HepG2 (cell line): ENCODE measurements around the gene PTMA. TPM values are rescaled to one million over a fixed set of nuclear protein-coding genes. Genes with fewer than 3 reads are reported as not detected.

ENCODE experiments used
- ATRX ChIP-seq: sonication (generic); formaldehyde crosslinking; IDR thresholded peaks from 2 replicates; pipeline ENCODE4 v1.4.0; 2020; ENCODE audit warnings: missing genetic modification reagents, borderline replicate concordance
- DMAP1 ChIP-seq: IDR thresholded peaks from 2 replicates; pipeline ENCODE4 v1.6.1; 2016
- DR1 ChIP-seq: sonication (generic); formaldehyde crosslinking; IDR thresholded peaks from 2 replicates; pipeline ENCODE4 v1.8.0; 2021; ENCODE audit warnings: mild to moderate bottlenecking, missing genetic modification reagents, inconsistent platforms
- GABPA ChIP-seq, 2 experiments: IDR thresholded peaks; 2 replicates each; pipeline ENCODE4 v1.6.1; 2011 to 2016; ENCODE audit warnings: low read depth in 2 of 2, low read length in 1 of 2, missing biosample characterization in 1 of 2, missing genetic modification characterization in 1 of 2
- HMG20A ChIP-seq: IDR thresholded peaks from 2 replicates; pipeline ENCODE4 v1.6.1; 2016; ENCODE audit warnings: borderline replicate concordance
- HOXA3 ChIP-seq: sonication (generic); formaldehyde crosslinking; IDR thresholded peaks from 2 replicates; pipeline ENCODE4 v1.5.0; 2020; ENCODE audit warnings: missing genetic modification reagents
- KDM5A ChIP-seq: fragments of 200-600 bp; sonication (generic); IDR thresholded peaks from 2 replicates; pipeline ENCODE4 v1.7.0; 2018; ENCODE audit warnings: antibody characterized with exemption, mild to moderate bottlenecking, low read length, borderline replicate concordance
- KLF6 ChIP-seq: IDR thresholded peaks from 2 replicates; pipeline ENCODE4 v1.8.0; 2016; ENCODE audit warnings: missing biosample characterization, missing genetic modification reagents
- MBNL3 ChIP-seq: fragments of 250-450 bp; sonication (Bioruptor Pico); conservative IDR thresholded peaks from 2 replicates; pipeline ENCODE4 v1.8.0; 2022; ENCODE audit warnings: mild to moderate bottlenecking, inconsistent platforms
- MIER2 ChIP-seq: IDR thresholded peaks from 2 replicates; pipeline ENCODE4 v1.6.1; 2016; ENCODE audit warnings: missing biosample characterization, missing genetic modification reagents
- MTA3 ChIP-seq: sonication (generic); formaldehyde crosslinking; IDR thresholded peaks from 2 replicates; pipeline ENCODE4 v1.4.0; 2020; ENCODE audit warnings: missing genetic modification reagents
- POGZ ChIP-seq: sonication (generic); formaldehyde crosslinking; IDR thresholded peaks from 2 replicates; pipeline ENCODE4 v1.4.0; 2020; ENCODE audit warnings: mild to moderate bottlenecking, missing genetic modification reagents
- ZBTB7B ChIP-seq: sonication (generic); formaldehyde crosslinking; IDR thresholded peaks from 2 replicates; pipeline ENCODE4 v1.4.0; 2020; ENCODE audit warnings: missing genetic modification reagents
- ZEB1 ChIP-seq: IDR thresholded peaks from 2 replicates; pipeline ENCODE4 v1.6.1; 2012; ENCODE audit warnings: mild to moderate bottlenecking, low read depth, inconsistent platforms; ENCODE audit not compliant: insufficient replicate concordance
- ZNF326 ChIP-seq: sonication (generic); formaldehyde crosslinking; IDR thresholded peaks from 2 replicates; pipeline ENCODE4 v1.4.0; 2020; ENCODE audit warnings: missing genetic modification reagents, borderline replicate concordance
- ZNF746 ChIP-seq: sonication (generic); formaldehyde crosslinking; IDR thresholded peaks from 2 replicates; pipeline ENCODE4 v1.8.0; 2022; ENCODE audit warnings: mild to moderate bottlenecking, missing genetic modification reagents
- polyA plus RNA-seq, 8 experiments: library from polyadenylated mRNA; depleted of rRNA in 3 of 8; stranded (reverse) in 7 of 8; unstranded in 1 of 8; fragments of >200 nt; fragmentation: Illumina TruSeq in 4 of 8; extraction: Trizol in 4 of 8; gene quantifications; 2 replicates each; pipeline versions ENCODE4 v1.2.1 to v1.2.3, GENCODE V29; 2011 to 2016; ENCODE audit warnings: low read depth in 4 of 8, missing spikeins in 1 of 8, mixed read lengths in 1 of 8; ENCODE audit not compliant: insufficient read depth in 1 of 8
- total RNA-seq, 5 experiments: library from RNA; depleted of rRNA; stranded (reverse); fragments of >200 nt; fragmentation: Illumina TruSeq; extraction: Trizol; gene quantifications; 2 replicates each; pipeline ENCODE4 v1.2.3, GENCODE V29; 2016; ENCODE audit warnings: low read depth in 1 of 5
- TF ChIP-seq, protein P1 (sequence below): sonication (generic); formaldehyde crosslinking; IDR thresholded peaks from 2 replicates; pipeline ENCODE4 v1.4.0; 2020; ENCODE audit warnings: low read depth, missing genetic modification reagents
- TF ChIP-seq, protein P2 (sequence below): sonication (generic); formaldehyde crosslinking; IDR thresholded peaks from 2 replicates; pipeline ENCODE4 v1.5.1; 2020; ENCODE audit warnings: mild to moderate bottlenecking, missing genetic modification reagents, borderline replicate concordance
- TF ChIP-seq, protein P3 (sequence below): fragments of 450-650 bp; IDR thresholded peaks from 2 replicates; pipeline ENCODE4 v1.6.1; 2017; ENCODE audit warnings: mild to moderate bottlenecking
- TF ChIP-seq, protein P4 (sequence below): IDR thresholded peaks from 2 replicates; pipeline ENCODE4 v1.6.1; 2018; ENCODE audit warnings: missing genetic modification reagents, mild to moderate bottlenecking, missing compliant biosample characterization

The PTMA gene
- total and polyA plus RNA-seq, 2 of the 13 experiments (the other 11 are each of a cell fraction or from before 2014, with no cell fraction given), result 190 to 1,086 TPM

DNA sequence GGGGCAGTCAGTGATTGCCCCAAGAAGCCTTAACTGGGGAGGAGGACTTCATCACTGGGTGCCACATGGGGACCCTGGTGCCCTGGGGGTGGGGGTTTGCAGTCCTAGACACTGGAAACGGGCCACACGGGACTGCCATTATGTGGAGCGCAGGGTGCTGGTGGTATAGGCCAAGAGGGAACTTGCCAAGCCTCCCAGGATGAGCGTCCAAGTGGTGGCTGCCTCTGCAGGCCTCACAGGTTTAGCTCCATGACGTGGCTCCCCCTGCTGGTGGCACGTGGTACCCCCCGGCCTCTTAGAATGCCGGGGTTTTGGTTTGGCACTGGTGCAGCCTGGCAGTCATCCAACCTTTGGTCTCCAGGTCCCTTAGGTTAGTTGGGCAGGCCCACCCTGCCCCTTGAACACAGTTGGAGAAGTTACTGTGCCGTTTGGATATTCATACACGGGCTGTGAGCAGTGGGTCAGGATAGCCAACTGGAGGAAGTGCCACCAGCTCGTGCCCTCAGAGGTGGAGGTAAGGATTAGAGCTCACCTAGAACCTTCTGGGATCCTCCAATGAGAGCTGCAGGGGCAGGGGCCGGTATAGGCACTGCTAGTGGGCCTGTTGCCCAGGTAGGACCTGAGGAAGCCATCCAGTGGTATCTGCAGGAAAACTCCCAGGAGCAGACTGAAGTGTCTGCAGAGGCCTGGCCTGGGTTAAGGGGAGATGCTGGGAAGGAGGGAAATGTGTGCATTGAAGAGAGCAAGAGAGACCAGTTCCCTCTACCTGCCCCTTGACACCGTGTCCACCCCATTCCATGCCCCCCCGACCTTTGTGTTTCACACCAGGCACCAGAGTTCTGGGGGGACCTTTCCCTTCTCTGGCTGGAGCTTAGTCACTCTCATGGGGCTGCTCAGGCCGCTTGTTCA lies 5.7 kb downstream of the PTMA start (continued):
- TF ChIP-seq MIER2 (CRISPR knock-in tag) (peak; percentile 68; the same call in 1 of the 2 replicates), DR1 (CRISPR knock-in tag) (peak; percentile 47), MBNL3 (no peak), ATRX (CRISPR knock-in tag) (no peak), ZNF326 (CRISPR knock-in tag) (peak; percentile 82), ZNF746 (CRISPR knock-in tag) (no peak), MTA3 (no peak), HOXA3 (CRISPR knock-in tag) (peak; percentile 80; the same call in 1 of the 2 replicates), HMG20A (CRISPR knock-in tag) (peak; percentile 27; the same call in 1 of the 2 replicates), KLF6 (CRISPR knock-in tag) (peak; percentile 61; the same call in 1 of the 2 replicates), KDM5A (no peak), POGZ (CRISPR knock-in tag) (peak; percentile 26; the same call in 1 of the 2 replicates), ZBTB7B (peak; percentile 87), DMAP1 (peak; percentile 63; the same call in 1 of the 2 replicates), GABPA (IDR thresholded peaks at IDR 0.05; ENCODE audit: low read depth, low read length) (no peak), GABPA (CRISPR knock-in tag; IDR thresholded peaks at IDR 0.05; ENCODE audit: low read depth) (0 out of 2 replicates have a peak, but pooled peaks have one; percentile 25), ZEB1 (no peak)
- TF ChIP-seq, protein P1, sequence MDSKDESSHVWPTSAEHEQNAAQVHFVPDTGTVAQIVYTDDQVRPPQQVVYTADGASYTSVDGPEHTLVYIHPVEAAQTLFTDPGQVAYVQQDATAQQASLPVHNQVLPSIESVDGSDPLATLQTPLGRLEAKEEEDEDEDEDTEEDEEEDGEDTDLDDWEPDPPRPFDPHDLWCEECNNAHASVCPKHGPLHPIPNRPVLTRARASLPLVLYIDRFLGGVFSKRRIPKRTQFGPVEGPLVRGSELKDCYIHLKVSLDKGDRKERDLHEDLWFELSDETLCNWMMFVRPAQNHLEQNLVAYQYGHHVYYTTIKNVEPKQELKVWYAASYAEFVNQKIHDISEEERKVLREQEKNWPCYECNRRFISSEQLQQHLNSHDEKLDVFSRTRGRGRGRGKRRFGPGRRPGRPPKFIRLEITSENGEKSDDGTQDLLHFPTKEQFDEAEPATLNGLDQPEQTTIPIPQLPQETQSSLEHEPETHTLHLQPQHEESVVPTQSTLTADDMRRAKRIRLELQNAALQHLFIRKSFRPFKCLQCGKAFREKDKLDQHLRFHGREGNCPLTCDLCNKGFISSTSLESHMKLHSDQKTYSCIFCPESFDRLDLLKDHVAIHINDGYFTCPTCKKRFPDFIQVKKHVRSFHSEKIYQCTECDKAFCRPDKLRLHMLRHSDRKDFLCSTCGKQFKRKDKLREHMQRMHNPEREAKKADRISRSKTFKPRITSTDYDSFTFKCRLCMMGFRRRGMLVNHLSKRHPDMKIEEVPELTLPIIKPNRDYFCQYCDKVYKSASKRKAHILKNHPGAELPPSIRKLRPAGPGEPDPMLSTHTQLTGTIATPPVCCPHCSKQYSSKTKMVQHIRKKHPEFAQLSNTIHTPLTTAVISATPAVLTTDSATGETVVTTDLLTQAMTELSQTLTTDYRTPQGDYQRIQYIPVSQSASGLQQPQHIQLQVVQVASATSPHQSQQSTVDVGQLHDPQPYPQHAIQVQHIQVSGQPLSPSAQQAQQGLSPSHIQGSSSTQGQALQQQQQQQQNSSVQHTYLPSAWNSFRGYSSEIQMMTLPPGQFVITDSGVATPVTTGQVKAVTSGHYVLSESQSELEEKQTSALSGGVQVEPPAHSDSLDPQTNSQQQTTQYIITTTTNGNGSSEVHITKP (CRISPR knock-in tag), result peak; percentile 92
- TF ChIP-seq, protein P2, sequence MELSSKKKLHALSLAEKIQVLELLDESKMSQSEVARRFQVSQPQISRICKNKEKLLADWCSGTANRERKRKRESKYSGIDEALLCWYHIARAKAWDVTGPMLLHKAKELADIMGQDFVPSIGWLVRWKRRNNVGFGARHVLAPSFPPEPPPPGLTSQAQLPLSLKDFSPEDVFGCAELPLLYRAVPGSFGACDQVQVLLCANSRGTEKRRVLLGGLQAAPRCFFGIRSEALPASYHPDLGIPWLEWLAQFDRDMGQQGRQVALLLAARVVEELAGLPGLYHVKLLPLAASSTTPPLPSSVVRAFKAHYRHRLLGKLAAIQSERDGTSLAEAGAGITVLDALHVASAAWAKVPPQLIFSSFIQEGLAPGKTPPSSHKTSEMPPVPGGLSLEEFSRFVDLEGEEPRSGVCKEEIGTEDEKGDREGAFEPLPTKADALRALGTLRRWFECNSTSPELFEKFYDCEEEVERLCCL (CRISPR knock-in tag), result no peak
- TF ChIP-seq, protein P3, sequence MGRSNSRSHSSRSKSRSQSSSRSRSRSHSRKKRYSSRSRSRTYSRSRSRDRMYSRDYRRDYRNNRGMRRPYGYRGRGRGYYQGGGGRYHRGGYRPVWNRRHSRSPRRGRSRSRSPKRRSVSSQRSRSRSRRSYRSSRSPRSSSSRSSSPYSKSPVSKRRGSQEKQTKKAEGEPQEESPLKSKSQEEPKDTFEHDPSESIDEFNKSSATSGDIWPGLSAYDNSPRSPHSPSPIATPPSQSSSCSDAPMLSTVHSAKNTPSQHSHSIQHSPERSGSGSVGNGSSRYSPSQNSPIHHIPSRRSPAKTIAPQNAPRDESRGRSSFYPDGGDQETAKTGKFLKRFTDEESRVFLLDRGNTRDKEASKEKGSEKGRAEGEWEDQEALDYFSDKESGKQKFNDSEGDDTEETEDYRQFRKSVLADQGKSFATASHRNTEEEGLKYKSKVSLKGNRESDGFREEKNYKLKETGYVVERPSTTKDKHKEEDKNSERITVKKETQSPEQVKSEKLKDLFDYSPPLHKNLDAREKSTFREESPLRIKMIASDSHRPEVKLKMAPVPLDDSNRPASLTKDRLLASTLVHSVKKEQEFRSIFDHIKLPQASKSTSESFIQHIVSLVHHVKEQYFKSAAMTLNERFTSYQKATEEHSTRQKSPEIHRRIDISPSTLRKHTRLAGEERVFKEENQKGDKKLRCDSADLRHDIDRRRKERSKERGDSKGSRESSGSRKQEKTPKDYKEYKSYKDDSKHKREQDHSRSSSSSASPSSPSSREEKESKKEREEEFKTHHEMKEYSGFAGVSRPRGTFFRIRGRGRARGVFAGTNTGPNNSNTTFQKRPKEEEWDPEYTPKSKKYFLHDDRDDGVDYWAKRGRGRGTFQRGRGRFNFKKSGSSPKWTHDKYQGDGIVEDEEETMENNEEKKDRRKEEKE, result no peak
- TF ChIP-seq, protein P4, sequence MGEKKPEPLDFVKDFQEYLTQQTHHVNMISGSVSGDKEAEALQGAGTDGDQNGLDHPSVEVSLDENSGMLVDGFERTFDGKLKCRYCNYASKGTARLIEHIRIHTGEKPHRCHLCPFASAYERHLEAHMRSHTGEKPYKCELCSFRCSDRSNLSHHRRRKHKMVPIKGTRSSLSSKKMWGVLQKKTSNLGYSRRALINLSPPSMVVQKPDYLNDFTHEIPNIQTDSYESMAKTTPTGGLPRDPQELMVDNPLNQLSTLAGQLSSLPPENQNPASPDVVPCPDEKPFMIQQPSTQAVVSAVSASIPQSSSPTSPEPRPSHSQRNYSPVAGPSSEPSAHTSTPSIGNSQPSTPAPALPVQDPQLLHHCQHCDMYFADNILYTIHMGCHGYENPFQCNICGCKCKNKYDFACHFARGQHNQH, result peak; percentile 90; the same call in 1 of the 2 replicates
